ENCODE data around the gene LRRK1. TPM values are rescaled to one million over a fixed set of nuclear protein-coding genes. Genes with fewer than 3 reads are reported as not detected.

The LRRK1 gene
- total RNA-seq, 4 donors from 2014 or later = 12.1 to 23.8 (median 15.2) TPM

DNA sequence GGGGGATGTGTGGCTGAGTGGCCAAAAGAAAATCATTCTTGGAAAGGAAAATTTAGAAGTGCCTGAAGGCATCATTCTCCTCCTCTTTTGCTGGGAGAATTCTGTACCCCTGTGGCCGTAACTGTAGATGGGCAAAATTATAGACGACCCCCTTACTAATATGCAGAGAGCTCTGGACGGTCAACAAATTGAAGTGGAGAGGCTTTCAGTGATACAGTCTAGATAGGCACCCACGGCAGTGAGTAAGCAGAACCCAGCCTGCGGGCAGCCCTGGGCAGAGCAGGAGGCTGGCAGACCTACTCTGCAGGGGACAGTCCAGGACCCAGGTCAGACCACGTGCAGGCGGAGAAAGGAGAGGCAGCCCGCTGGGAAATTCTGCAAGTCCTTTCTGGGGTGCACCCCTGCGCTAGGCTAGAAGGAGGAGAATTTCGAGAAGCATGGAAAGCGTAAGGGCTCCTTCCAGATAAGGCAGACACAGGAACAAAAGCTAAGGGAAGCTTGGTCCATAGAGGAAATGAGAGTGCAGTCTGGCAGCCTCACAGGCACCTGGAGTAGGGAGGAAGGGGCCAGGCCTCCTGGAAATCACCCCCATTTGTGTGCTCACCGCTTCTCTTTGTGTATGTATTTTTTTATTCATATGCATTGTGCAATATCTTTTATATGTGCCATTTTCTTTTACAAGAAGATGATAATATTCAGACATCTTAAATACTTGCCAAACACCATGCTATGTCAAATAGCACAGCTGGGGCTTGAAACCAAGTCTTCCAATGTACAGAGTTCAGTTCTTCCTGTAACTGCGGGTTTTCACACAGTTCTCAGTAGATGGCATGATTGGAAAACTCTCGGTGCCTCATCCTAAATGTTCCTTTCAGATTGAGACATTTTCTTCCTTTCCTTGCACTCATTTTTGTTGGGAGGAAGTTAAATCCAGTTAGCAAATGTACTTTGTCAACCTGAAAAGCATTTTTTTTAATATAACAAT is 40.2 kb downstream of the LRRK1 start:
- H3K36me3 ChIP-seq = no peaks in the 10 kb centered on the region
- H3K27ac ChIP-seq = no peak overlapping the region
- TF ChIP-seq POLR2AphosphoS5 (IDR thresholded peaks at IDR 0.05) = no peak
- no peak for TF ChIP-seq POLR2A (IDR thresholded peaks at IDR 0.05)
- no peak for TF ChIP-seq EP300 (IDR thresholded peaks at IDR 0.05)
- TF ChIP-seq, protein P1, sequence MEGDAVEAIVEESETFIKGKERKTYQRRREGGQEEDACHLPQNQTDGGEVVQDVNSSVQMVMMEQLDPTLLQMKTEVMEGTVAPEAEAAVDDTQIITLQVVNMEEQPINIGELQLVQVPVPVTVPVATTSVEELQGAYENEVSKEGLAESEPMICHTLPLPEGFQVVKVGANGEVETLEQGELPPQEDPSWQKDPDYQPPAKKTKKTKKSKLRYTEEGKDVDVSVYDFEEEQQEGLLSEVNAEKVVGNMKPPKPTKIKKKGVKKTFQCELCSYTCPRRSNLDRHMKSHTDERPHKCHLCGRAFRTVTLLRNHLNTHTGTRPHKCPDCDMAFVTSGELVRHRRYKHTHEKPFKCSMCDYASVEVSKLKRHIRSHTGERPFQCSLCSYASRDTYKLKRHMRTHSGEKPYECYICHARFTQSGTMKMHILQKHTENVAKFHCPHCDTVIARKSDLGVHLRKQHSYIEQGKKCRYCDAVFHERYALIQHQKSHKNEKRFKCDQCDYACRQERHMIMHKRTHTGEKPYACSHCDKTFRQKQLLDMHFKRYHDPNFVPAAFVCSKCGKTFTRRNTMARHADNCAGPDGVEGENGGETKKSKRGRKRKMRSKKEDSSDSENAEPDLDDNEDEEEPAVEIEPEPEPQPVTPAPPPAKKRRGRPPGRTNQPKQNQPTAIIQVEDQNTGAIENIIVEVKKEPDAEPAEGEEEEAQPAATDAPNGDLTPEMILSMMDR (IDR thresholded peaks at IDR 0.05) = no peak
- H3K27me3 ChIP-seq = peaks cover 8% of the 10 kb centered on the region
- ATAC-seq = no peak
- 74 to 81% methylated on average over 3 to 9 of the region's 14 CpGs for WGBS, 2 donors (ENCODE audit: low coverage in 1 of 2)
- H3K9me3 ChIP-seq = no peaks in the 10 kb centered on the region
- H3K4me3 ChIP-seq = no peak overlapping the region
- H3K4me1 ChIP-seq = peaks cover 0 to 11% (median 0%) of the 10 kb centered on the region in 3 donors

DNA sequence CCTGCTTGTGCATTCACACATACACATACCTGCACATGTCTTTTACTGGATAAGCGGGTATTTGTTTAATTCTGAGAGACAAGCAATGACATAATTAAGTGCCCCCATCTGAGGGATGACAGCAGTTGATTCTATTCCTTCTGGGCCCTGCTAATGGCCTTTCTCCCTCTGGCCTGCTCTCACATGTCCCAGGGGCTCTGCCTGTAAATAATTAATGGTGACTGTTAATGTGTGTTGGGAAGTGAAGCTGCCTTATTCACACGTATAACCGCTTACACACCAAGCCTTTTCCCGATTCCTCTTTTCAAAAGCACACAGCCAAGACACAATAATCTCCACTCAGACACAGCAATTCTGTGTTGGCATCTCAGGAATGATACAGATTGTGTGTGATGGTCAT is 47.8 kb downstream of the LRRK1 start:
- Histone ChIP-seq H3K4me1 (no peaks in the 10 kb centered on the region), H3K27ac (no peak overlapping the region), H3K4me3 (no peak overlapping the region), H3K27me3 (peaks cover 14% of the 10 kb centered on the region), H3K36me3 (no peaks in the 10 kb centered on the region), H3K9me3 (no peaks in the 10 kb centered on the region)
- ATAC-seq = no peak
- TF ChIP-seq POLR2A (IDR thresholded peaks at IDR 0.05) (no peak), POLR2AphosphoS5 (IDR thresholded peaks at IDR 0.05) (no peak), EP300 (IDR thresholded peaks at IDR 0.05) (no peak)
- TF ChIP-seq, protein P1 (IDR thresholded peaks at IDR 0.05) = no peak
- 58 to 77% methylated on average over 4 of the region's 4 CpGs for WGBS, 2 donors (ENCODE audit: low coverage in 1 of 2)

DNA sequence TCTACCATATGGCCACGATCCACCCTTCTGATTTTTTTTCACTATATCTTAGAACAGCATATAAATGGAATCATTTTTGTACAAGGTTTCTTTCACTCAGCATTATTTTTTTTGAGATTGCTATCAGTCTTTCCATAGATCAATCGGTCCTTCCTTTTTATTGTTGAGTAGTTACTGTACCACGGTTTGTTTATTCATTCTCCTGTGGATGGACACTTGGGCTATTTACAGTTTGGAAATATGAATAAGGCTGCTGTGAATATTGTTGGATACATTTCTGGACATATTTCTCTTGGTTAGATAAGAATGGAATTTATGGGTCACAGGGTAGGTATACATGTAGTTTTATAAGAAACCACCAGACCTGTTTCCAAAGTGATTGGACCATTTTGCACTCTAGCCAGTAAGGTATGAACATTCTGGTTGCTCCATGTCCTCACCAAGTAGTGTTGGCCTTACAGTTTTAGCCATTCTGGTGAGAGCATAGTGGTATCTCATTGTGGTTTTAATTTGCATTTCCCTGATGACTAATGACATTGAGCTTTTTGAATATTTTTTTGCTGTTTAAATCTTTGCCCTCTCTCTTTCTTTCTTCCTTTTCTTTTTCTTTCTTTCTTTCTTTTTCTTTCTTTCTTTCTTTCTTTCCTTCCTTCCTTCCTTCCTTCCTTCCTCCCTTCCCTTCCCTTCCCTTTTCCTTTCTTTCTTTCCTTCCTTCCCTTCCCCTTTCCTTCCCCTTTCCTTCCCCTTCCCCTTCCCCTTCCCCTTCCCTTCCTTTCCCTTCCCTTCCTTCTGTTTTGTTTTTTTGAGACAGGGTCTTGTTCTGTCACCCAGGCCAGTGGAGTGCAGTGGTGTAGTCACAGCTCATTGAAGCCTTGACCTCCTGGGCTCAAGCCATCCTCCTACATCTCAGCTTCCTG is 49.2 kb downstream of the LRRK1 start:
- H3K9me3 ChIP-seq = no peaks in the 10 kb centered on the region

DNA sequence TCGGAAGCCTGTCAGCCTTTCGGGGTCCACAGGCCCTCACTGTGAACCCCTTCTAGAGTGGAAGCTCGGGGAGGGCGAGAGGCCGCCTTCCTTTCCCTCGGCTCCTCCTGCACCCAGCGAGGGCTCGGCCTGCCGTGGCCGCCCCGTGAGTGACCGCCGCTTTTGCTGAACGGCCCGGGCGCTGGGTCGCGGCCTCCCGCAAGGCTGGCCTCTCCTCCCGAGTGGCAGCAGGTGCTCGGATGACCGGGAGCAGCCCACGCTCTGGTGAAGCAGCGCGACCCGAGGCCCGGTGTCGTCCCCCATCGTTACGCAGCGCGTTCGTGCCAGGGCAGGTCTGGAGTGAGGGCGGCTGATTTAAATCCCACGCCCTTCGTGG is 53.8 kb downstream of the LRRK1 start:
- 100% methylated on average over 1 of the region's 36 CpGs; no CpG with 5 or more reads in 1 of the 2 donors for WGBS, 2 donors (ENCODE audit: low coverage in 1 of 2)
- H3K36me3 ChIP-seq = peaks cover 0 to 3% of the 10 kb centered on the region in 2 donors
- H3K27ac ChIP-seq = no peak overlapping the region
- no peak for ATAC-seq
- no peaks in the 10 kb centered on the region for H3K9me3 ChIP-seq
- H3K4me1 ChIP-seq = peaks cover 0 to 12% (median 5%) of the 10 kb centered on the region in 3 donors
- peak overlapping the region in 1 of 2 donors; percentile 44 for H3K4me3 ChIP-seq
- TF ChIP-seq, protein P1 (IDR thresholded peaks at IDR 0.05) = no peak
- no peak for TF ChIP-seq EP300 (IDR thresholded peaks at IDR 0.05)
- TF ChIP-seq POLR2A (IDR thresholded peaks at IDR 0.05) = no peak
- no peak for TF ChIP-seq POLR2AphosphoS5 (IDR thresholded peaks at IDR 0.05)
- peaks cover 51% of the 10 kb centered on the region for H3K27me3 ChIP-seq

More for the DNA sequence above, 49.2 kb downstream of the LRRK1 start:
- Histone ChIP-seq H3K27ac (no peak overlapping the region), H3K36me3 (no peaks in the 10 kb centered on the region), H3K27me3 (peaks cover 25% of the 10 kb centered on the region), H3K4me3 (no peak overlapping the region), H3K4me1 (peaks cover 0 to 6% (median 3%) of the 10 kb centered on the region in 3 donors)
- no peak for ATAC-seq
- 81 to 83% methylated on average over 3 of the region's 3 CpGs for WGBS, 2 donors (ENCODE audit: low coverage in 1 of 2)
- TF ChIP-seq POLR2A (IDR thresholded peaks at IDR 0.05) (no peak), POLR2AphosphoS5 (IDR thresholded peaks at IDR 0.05) (no peak), EP300 (IDR thresholded peaks at IDR 0.05) (no peak)
- TF ChIP-seq, protein P1 (IDR thresholded peaks at IDR 0.05) = no peak

Measured in gastroesophageal sphincter (tissue), 4 donors.